HEK293T (cell line): ENCODE results near the gene SYMPK.
"Not testable (repeated sequence)": the region's sequence is repeated elsewhere in the genome, so short reads cannot be mapped to it uniquely, and the experiment has no call there.

Experiments
- BHLHE40 ChIP-seq: fragments of 450-650 bp; IDR thresholded peaks from 2 replicates; pipeline ENCODE4 v1.6.1; 2016; ENCODE audit warnings: mild to moderate bottlenecking, moderate library complexity, borderline replicate concordance
- L3MBTL2 ChIP-seq: fragments of 450-650 bp; conservative IDR thresholded peaks from 2 replicates; pipeline ENCODE4 v1.6.1; 2016; ENCODE audit warnings: mild to moderate bottlenecking

GRCh38 chr19:45799541-45799940, 63.4 kb downstream of the SYMPK start:
- not testable (repeated sequence) for TF ChIP-seq BHLHE40, L3MBTL2
